GM10266 (cell line): ENCODE results near the gene GMDS.

ENCODE experiments used
- DNase-seq: peaks from one replicate; pipeline ENCODE4 v3.0.0; 2012; ENCODE audit errors: extremely low spot score
- CTCF ChIP-seq: IDR thresholded peaks from 2 replicates; pipeline ENCODE4 v1.5.1; 2012; ENCODE audit warnings: mild to moderate bottlenecking, low read depth; ENCODE audit not compliant: control insufficient read depth, insufficient read depth; ENCODE audit errors: missing control alignments

Gene GMDS

GRCh38 chr6:2149361-2150006 lies 95.9 kb downstream of the GMDS start:
- no peak for TF ChIP-seq CTCF
- no peak for DNase-seq

- DNase-seq, result no peak
- TF ChIP-seq CTCF, result no peak
These were observed 96.7 kb downstream of the GMDS start for GRCh38 chr6:2148748-2149147.

- no peak for TF ChIP-seq CTCF
- no peak for DNase-seq
These were observed 97.5 kb downstream of the GMDS start for GRCh38 chr6:2147766-2148448.

GRCh38 chr6:2147261-2147660 lies 98.1 kb downstream of the GMDS start:
- DNase-seq, result no peak
- no peak for TF ChIP-seq CTCF

GRCh38 chr6:2144210-2144609 lies 101.2 kb downstream of the GMDS start:
- no peak for TF ChIP-seq CTCF
- DNase-seq, result no peak

GRCh38 chr6:2141644-2142290 lies 103.6 kb downstream of the GMDS start:
- DNase-seq, result no peak
- TF ChIP-seq CTCF, result no peak

GRCh38 chr6:2140438-2141128 lies 104.8 kb downstream of the GMDS start:
- TF ChIP-seq CTCF, result no peak
- no peak for DNase-seq
